NCI-H460 (cell line): ENCODE data around the gene PHETA1. TPM values are rescaled to one million over a fixed set of nuclear protein-coding genes. Genes with fewer than 3 reads are reported as not detected.
A peak's percentile ranks its signal among the peaks of the same experiment; 100 is the strongest.

Experiments used
- DNase-seq: peaks from one replicate; pipeline ENCODE4 v3.0.0-alpha.2; 2016; ENCODE audit warnings: low read depth; ENCODE audit errors: extremely low read depth
- small RNA-seq, 2 experiments: library from RNA; depleted of rRNA; stranded (forward); fragments of <200 nt; gene quantifications; one replicate each; pipeline ENCODE3, GENCODE V24; 2014
- total RNA-seq: library from RNA; depleted of rRNA; stranded (reverse); fragments of >200 nt; shearing (Covaris generic); gene quantifications from 2 replicates; pipeline ENCODE4 v1.2.3, GENCODE V29; 2014; rRNA removed

PHETA1 gene
- total RNA-seq, 1 experiment from 2014 or later, result 4.8 TPM

DNA sequence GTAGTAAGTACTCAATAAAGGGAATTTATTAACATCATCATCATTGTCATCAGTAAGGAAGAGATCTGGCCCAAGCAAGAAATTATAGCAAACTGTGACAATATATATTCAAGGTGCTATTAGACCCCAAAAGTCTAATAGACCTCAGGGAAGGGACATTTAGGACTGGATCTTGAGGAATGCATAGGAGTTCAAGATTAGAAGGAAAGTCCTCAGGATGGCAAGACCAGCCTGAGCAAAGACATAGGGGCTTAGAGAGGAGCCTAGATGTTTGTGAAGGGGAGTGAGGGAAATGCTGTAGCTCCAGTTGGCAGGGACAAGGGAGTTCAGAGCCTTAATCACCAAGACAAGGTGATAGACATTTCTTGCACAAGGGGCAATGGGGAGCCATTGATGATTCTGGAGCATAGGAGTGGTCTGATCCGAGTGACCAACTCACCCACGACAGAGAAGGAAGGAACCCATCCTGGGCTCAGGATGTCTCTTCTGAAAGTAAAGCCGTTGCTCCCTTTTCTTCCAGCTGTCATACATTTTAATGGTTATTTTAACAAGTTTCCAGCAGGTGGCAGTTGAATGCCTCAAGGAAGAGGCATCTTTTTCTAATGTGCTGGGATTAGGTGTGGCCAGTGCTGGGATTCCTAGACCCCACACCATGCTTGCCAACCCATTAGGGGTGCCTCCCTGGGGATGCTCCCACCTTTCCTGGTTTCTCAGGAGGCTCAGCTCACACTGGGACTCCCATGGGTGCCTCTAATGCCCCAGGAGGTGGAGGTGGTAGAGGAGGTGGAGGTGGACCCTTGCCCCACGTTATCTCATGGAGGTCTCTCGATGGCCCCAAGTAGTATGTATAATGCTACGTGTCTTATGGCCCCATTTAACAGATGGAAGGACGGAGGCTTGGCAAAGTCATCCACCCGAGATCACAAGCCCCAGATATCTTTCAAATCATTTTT lies 37.8 kb downstream of the PHETA1 start:
- peak; percentile 47 for DNase-seq

DNA sequence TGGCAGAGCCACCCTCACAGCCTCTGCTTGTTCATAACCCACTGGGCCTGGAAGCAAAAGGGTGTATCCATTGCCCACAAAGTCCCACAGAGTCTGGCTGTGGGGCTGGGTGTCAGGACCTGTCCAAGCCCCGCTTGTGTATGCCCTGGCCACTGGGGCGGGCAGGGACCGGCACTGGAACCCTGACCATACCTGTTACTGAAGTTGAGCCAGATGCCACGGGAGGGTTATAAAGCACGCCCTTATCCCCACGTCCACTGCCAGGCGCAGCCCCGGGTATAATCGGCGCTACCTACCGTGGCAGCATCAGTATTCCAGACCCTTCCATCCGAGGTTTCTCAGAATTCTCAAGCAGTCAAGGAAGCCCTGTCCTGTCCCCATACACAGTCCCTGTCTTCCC lies 40.8 kb downstream of the PHETA1 start:
- no peak for DNase-seq

- DNase-seq, result no peak
These were observed 41.4 kb downstream of the PHETA1 start for GRCh38 chr12:111327474-111327873.

DNA sequence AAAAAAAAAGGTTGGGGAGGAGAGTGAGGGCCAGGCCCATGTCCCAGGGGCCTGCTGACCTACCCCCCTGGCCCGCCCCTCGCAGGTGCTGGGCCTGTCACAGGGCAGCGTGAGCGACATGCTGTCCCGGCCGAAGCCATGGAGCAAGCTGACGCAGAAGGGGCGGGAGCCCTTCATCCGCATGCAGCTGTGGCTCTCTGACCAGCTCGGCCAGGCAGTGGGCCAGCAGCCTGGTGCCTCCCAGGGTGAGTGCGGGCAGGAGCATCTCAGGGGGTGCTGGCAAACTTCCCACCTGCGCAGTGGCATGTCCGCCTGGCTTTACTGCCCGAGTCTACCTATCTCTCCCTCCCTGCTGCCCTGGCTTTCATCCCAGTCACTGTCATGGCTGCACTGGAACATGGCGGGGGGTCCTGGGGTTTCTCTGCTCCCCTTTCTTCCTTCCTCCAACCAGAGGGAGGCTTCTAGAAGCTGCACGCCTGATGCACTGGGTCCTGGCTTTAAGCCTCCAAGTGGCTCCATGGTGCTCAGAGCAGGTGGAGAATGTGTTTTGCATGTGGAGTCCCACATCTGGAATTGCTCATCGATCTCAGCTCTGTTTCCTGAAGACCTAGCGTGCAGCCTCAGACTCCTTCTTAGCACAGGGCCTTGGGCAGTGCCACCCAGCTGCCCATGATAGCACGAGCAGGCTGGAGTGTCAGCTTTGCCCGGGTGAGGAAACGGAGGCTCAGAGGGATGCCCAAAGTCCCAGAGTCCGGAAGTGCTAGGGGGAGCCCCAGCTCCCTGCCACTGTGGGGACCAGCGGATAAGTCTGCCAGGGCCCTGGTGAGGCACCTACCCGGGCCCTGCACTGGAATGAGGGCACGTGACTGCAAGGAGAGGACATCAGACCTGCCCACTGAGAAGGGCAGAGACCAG lies 46.3 kb downstream of the PHETA1 start:
- DNase-seq, result no peak

GRCh38 chr12:111321317-111321716 lies 47.6 kb downstream of the PHETA1 start:
- DNase-seq, result no peak

DNA sequence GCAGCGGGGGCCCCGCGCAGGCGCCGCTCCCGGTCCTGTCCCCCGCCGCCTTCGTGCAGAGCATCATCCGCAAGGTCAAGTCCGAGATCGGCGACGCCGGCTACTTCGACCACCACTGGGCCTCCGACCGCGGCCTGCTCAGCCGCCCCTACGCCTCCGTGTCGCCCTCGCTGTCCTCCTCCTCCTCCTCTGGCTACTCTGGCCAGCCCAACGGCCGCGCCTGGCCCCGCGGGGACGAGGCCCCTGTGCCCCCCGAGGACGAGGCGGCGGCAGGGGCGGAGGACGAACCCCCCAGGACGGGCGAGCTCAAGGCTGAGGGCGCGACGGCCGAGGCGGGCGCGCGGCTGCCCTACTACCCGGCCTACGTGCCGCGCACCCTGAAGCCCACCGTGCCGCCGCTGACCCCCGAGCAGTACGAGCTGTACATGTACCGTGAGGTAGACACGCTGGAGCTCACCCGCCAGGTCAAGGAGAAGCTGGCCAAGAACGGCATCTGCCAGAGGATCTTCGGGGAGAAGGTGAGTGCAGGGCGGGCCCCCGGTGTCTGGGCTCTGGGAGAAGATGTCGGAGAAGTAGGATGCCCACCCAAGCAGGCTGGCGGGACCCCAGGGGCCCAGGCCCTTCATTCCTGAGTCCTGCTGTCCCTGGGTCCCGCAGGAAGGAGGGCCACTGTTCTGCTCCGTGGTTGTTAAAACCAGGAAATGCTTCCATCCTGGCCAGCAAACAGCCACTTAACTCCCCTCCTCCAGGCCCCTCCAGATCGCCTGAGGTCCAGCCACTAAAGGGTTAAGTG lies 48.4 kb downstream of the PHETA1 start:
- DNase-seq, result no peak

DNA sequence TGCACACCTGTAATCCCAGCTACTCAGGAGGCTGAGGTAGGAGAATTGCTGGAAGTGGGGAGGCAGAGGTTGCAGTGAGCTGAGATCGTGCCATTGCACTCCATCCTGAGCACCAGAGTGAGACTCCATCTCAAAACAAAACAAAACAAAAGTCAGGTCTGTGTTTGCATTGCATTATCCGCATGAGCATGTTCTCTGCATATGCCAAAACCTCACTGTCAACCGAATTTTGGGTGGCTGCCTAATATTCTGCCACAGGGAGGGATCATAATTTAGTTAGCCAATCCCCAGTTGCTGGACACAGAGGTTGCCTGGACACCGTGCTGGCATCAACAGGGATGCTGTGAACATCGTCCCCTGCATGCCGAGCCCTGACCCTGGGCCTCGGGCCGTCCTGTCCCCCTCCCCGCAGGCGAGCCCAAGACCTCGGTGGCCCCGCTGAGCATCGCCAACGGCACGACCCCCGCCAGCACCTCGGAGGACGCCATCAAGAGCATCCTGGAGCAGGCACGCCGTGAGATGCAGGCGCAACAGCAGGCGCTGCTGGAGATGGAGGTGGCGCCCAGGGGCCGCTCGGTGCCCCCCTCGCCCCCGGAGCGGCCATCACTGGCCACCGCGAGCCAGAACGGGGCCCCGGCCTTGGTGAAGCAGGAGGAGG lies 49.2 kb downstream of the PHETA1 start:
- no peak for DNase-seq

DNA sequence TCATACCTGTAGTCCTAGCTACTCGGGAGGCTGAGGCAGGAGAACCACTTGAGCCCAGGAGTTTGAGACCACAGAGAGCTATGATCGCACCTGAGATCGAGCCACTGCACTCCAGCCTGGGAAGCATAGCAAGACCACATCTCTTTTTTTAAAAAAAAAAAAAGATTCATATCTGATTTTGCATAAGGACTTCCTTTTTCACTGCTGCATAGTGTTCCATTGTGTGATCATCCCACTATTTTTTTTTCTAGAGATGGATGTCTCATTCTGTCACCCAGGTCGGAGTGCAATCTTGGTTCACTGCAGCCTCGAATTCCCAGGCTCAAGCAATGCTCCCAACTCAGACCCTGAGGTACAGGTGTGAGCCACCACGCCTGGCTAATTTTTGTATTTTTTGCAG lies 50.4 kb downstream of the PHETA1 start:
- no peak for DNase-seq

DNA sequence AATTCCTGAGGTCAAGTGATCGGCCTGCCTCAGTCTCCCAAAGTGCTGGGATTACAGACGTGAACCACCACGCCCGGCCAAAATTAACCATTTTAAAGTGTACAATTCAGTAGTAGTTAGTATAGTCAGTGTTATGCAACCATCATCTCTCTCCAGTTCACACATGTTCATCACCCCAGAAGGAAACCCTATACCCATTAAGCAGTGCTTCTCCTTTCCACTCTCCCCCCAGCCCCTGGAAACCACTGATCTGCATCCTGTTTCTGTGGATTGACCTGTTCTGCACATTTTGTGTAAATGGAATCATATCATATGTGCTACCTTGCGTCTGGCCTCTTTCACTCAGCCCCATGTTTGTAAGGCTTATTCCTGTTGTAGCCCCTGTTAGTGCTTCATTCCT lies 52.2 kb downstream of the PHETA1 start:
- no peak for DNase-seq

GRCh38 chr12:111314953-111315539 lies 53.8 kb downstream of the PHETA1 start:
- no peak for DNase-seq

DNA sequence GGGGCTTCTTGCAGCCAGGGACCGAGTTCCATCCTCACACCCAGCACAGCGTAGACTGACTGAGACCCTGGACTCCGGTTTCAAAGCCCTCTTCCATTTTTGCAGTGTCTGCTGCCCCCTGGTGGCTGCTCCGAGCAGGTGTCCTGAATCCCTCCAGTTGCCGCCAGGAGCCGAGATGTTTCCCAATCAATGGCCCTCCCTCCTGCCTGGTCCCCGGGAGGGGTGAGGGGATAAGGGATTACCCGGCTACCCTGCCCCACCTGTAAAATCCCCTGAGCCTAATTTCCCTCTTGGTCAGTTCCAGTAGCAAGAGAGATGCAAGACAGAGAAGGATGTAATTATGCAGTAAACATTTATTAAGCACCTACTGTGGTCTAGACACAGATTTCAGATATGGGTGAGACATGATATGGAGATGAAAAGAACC lies 55.0 kb downstream of the PHETA1 start:
- peak; percentile 68 for DNase-seq

- no peak for DNase-seq
These were observed 56.2 kb downstream of the PHETA1 start for GRCh38 chr12:111312708-111313107.

DNA sequence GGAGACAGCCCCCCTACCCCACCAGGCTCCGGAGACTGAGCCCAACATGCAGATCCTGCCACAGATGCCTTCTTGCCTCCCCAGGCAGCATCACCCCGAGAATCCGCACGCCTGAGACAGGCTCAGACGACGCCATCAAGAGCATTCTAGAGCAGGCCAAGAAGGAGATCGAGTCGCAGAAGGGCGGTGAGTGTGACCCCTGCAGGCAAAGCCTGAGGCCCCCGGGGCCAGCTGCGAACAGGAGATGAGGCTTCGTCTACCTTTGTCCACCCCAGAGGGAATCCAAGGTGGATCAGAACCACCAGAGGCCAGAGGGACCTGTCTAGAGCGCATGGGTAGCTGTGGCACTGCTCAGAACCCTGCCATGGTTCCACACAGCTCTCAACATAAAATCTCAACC lies 56.9 kb downstream of the PHETA1 start:
- no peak for DNase-seq

DNA sequence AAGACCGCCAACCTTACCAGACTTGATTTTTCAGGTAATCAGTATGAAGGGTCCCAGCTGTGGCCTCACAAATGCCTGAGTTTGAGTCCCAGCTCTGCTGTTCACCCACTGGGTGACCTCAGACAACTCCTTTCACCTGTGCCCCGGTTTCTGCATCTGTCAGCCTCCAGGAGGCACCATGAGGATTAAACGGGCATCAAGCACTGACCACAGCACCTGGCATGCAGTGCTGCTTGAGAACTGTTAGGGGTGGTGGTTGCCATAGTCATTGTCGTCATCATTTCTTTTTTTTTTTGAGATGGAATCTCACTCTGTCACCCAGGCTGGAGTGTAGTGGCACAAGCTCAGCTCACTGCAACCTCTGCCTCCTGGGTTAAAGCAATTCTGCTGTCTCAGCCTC lies 57.9 kb downstream of the PHETA1 start:
- no peak for DNase-seq

Small RNAs within 50 kb of the gene (small RNA-seq; reads per million reads assigned to genes)
- 0 reads per million in 2 experiments for gene RNA5SP373

Other genes with a start within 250 kb of the PHETA1 start
- 40.6 and 43.3 TPM in 2 replicates for gene SH2B3, start 36.8 kb upstream of the PHETA1 start, total RNA-seq
- 22.7 and 33.4 TPM in 2 replicates for gene ATXN2, start 230.2 kb upstream of the PHETA1 start, total RNA-seq